8988T (cell line): ENCODE results near the gene BPGM.
"Not testable (repeated sequence)": the region's sequence is repeated elsewhere in the genome, so short reads cannot be mapped to it uniquely, and the experiment has no call there.

ENCODE experiments used
- DNase-seq: peaks from one replicate; pipeline ENCODE4 v3.0.0; 2011

The BPGM gene

GRCh38 chr7:134632937-134633540, 13.6 kb upstream of the BPGM start:
- DNase-seq: no peak

GRCh38 chr7:134636008-134636449, 10.6 kb upstream of the BPGM start:
- no peak for DNase-seq

GRCh38 chr7:134637441-134637840, 9.2 kb upstream of the BPGM start:
- DNase-seq: no peak

GRCh38 chr7:134637934-134638719, 8.5 kb upstream of the BPGM start:
- no peak for DNase-seq

DNA sequence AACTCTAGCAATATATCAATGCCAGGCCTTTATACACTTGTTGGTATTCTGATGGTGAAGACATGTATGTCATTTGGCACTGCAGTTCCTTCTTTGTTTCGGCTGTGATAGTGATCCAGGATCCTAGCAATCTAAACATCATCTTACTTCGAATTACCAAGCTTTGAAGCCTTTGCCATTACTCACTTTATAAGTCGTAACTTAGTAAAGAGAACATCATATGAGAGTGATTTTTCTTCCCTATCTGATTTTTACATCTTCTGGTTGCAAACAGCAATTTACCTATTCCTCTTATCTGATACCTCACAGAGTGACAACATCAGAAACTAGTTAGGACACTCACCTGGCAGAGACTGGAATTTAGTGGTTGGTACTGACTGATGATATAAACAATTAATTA, 7.6 kb upstream of the BPGM start:
- no peak for DNase-seq

DNA sequence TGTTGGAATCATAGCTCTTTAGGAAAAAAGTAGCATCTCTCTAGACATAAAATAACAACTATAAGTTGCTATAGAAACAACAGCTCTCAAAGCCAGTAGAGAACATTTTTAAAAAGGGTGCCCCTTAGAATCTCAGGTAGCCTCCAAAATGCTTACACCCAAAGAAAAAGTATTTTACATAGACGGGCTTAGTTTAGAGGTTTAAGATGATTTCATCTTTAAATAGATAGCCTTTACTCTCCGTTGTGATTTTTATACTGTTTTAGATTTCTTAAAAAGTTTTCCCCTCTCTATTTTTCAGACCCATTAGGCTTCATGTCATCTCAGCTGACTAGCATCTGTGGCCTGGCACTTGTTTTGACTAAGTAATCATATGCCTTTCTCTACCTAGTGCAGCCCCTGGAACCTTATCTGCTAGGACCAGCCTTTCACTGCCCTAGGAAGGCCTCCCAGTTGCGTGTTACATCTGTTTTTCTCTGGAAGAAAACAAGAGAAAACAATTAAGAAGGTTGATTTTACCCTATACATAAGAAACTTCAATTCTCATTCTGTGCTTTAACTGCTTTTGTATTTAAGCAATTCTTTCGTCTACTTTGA, 6.9 kb upstream of the BPGM start:
- DNase-seq: no peak

DNA sequence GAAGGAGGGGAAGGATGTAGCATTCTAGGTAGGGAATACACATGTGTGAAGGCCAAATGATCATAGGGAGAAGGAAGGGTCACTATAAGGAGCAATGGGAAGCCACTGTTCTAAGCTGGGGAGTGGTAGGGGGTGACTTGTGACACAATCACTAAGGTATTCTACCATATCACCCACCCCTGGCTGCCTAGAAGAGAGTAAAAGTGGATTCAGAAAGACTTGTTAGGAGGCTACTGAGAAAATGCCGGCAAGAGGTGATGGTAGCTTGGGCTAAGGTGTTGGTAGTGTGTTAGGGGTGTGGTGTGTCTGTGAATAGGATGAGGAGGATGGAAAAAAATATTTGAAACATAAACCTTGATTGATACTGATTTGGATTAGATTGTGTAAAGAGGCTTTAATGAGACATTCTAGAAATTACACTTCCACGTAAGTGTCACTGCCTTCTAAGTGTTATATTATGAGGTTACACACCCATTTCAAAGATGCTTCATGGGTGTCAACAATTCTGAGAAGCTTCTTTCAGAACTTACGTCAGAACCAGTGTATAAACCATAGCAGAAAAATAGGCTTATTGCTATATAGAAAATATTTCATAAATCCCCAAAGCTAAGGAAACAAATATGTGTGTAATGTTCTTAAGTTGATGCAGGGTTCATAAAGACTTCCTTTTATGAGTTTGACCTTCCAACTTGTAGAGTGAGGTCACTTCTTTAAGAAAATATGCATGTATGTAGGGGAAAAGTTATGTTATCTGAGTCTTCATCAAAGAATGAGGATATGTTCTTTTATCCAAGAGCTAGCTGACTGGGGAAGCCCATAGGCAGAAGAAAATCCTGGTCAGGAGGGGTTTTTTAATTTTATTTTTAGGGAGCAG, 5.6 kb upstream of the BPGM start:
- DNase-seq: no peak

GRCh38 chr7:134641981-134642380, 4.7 kb upstream of the BPGM start:
- DNase-seq: not testable (repeated sequence)

DNA sequence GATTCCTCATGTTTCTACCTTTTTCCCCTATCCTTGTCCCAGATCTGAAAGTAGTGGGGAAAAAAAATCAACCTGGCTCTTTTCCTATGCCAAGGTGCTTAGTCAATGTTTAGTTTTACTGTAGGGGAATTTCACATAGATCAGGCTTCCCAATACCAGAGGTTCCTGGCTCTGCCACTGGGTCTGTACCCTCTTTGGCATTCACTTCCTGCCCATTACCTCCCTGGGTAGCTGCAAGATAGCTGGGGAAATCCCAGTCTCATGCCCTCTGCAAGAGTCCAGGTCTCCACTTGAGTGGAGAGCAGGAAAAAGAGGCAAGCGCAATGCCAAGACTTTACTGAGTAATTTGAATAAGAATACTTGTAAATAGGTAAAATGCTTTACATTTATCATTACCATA, 3.5 kb upstream of the BPGM start:
- DNase-seq: no peak

GRCh38 chr7:134645478-134645877, 1.2 kb upstream of the BPGM start:
- no peak for DNase-seq

- DNase-seq: no peak
These were observed 718 bp upstream of the BPGM start for GRCh38 chr7:134645935-134646334.

DNA sequence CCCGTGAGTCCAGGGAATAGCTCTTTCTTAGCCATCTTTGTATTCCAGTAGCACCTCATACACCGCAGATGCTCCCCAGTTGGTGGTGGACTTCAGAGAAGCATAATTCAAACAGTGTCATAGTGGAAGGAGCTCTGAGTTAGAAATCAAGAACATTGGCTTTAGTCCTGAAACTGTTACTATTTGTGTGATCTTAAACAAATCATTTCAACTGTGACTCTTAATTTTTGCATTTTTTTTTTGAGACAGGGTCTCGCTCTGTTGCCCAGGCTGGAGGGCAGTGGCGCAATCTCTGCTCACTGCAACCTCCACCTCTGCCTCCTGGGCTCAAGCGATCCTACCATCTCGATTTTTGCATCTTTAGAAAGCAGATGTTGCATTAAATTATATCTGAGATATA, 1.8 kb downstream of the BPGM start:
- DNase-seq: no peak

DNA sequence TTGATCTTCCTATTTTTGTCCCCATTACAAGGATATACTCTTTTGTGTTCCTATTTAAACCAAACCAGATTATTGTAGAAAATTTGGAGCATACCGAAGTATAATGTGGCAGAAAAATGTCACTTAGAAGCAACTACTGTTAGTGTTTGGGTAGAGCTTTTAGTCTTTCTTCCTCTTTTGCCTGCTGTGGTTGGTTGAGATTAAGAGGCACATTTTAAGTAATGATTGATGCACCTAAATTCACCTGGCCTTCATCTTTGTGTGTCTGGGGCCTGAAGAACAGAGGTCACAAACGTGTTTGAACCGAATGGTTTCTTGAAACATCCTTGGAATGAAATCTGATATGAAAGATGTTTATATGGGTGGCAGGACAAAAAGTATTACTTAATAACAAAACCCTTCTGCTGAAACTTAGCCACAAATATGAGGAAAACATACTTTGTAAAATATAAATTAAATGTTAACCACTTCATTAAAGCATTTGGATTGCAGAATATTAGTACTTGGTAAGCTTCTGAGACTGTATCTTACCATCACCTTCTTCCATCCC, 2.6 kb downstream of the BPGM start:
- no peak for DNase-seq

DNA sequence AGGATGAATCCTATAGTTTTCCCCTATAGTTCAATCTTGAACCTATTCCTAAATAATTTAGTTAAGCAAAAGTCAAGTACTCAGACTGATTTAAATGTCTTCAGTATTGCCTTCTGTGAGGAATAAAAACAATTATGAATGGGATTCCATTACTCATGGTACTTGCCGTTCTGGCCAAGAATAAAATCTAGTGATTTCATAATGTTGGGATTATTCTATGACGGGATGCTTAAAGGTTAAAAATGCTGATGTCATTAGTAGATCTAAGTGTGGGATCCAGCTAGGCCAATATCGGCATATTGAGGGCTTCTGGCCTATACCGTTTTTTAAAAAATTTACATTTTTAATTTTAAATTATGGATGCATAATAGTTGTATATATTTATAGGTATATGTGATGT, 5.3 kb downstream of the BPGM start:
- DNase-seq: no peak

DNA sequence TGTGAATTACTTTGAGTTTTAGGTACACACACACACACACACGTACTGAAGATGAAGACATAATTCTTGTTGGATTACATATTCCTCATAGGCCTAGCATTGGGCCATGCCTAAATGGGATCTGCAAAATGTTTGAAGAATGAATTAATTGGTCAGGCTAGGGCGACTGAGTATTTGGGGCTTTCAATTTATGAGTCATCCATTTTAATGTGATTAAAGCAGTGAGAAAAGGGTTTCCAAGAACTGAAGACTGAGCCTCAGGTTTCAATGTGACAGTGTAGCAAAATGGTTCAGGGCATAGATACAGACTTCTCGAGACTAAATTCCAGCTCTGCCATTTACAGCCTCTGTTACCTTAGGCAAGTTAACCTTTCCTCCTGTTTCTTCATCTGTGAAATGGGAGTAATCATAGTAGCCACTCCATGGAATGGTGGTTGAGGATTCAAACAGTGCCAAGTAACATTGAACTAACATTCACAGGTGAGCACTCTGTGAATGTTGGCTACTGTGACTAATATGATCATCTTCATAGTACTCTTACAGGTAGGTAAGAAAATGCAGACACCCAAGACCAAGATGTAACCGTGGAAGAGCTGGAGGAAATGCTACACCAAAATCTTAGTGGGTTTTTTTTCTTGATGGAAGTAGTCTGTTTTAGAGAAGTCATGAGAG, 7.6 kb downstream of the BPGM start:
- no peak for DNase-seq

GRCh38 chr7:134657526-134657925, 10.9 kb downstream of the BPGM start:
- DNase-seq: no peak

GRCh38 chr7:134660242-134660785, 13.7 kb downstream of the BPGM start:
- no peak for DNase-seq

GRCh38 chr7:134660961-134661376, 14.3 kb downstream of the BPGM start:
- no peak for DNase-seq

- no peak for DNase-seq
These were observed 15.7 kb downstream of the BPGM start for GRCh38 chr7:134662166-134662870.

- DNase-seq: no peak
These were observed 16.2 kb downstream of the BPGM start for GRCh38 chr7:134662871-134663205.

GRCh38 chr7:134665045-134665444, 18.4 kb downstream of the BPGM start:
- DNase-seq: not testable (repeated sequence)

- no peak for DNase-seq
These were observed 21.2 kb downstream of the BPGM start for GRCh38 chr7:134667899-134668298.
